Measurements from ENCODE around the gene PLPP4.

- no peak for TF ChIP-seq POLR2A (IDR thresholded peaks at IDR 0.05)
- TF ChIP-seq CTCF (IDR thresholded peaks at IDR 0.05): no peak
- TF ChIP-seq POLR2AphosphoS5 (IDR thresholded peaks at IDR 0.05): no peak
Measured at GRCh38 chr10:120511165-120511564, 54.1 kb downstream of the PLPP4 start.
